Measurements from ENCODE around the gene CAMK2B.

GRCh38 chr7:44194069-44194468 is 131.3 kb downstream of the CAMK2B start:
- TF ChIP-seq POLR2A (IDR thresholded peaks at IDR 0.05) (no peak), CTCF (IDR thresholded peaks at IDR 0.05) (no peak), POLR2AphosphoS5 (IDR thresholded peaks at IDR 0.05) (no peak), EP300 (IDR thresholded peaks at IDR 0.05) (no peak)

All from suprapubic skin (tissue), 4 donors.